ENCODE results near the gene HLA-C.

- TF ChIP-seq EZH2phosphoT487 (IDR thresholded peaks at IDR 0.05; ENCODE audit: insufficient read depth, low read depth) (no peak), EZH2 (IDR thresholded peaks at IDR 0.05; ENCODE audit: insufficient read depth, poor library complexity, severe bottlenecking) (no peak)
Measured at GRCh38 chr6:31225735-31226134, 46.2 kb downstream of the HLA-C start.

Measured in GM23248 (cell line).